RWPE1 (cell line): ENCODE results near the gene RFESD.

Experiments used
- CTCF ChIA-PET: fragments of 350-600 bp; sonication (Branson Sonifier 250); formaldehyde crosslinking; extraction: SDS; loops from one replicate; lab custom pipeline; 2021; lab: Yijun Ruan, JAX
- POLR2A ChIA-PET: fragments of 400-600 bp; formaldehyde crosslinking; extraction: SDS; loops from one replicate; lab custom pipeline; 2020; ENCODE audit warnings: antibody characterized with exemption; ENCODE audit not compliant: low non-redundant PET; lab: Yijun Ruan, JAX
- DNase-seq: peaks from one replicate; pipeline ENCODE4 v3.0.0; 2012; ENCODE audit warnings: low spot score
- H3K27ac ChIP-seq: fragments of 450-650 bp; 2 replicates; pipeline ENCODE4 v1.5.1; 2017
- CTCF ChIP-seq: fragments of 450-650 bp; conservative IDR thresholded peaks from 2 replicates; pipeline ENCODE4 v1.5.1; 2017; ENCODE audit warnings: low read depth, mild to moderate bottlenecking

RFESD gene

GRCh38 chr5:95619514-95620029 lies 27.0 kb upstream of the RFESD start:
- TF ChIP-seq CTCF: no peak
- POLR2A ChIA-PET: no interaction called here
- H3K27ac ChIP-seq: no peak overlapping the region; the same call in 1 of the 2 replicates
- DNase-seq: no peak
- CTCF ChIA-PET: interaction anchor here (0.7 kb wide), 1 partner anchor 222 kb away, joined by 3 read pairs; no protein-coding TSS in a partner anchor

GRCh38 chr5:95620030-95620869 lies 26.3 kb upstream of the RFESD start, which contains the start of gene GPR150:
TSS of gene GPR150 (plus strand) at chr5:95620087. CDS start at chr5:95620276, 189 bp downstream.
- H3K27ac ChIP-seq: peak within 1 kb of the TSS; percentile 13; the same call in 1 of the 2 replicates
- POLR2A ChIA-PET: no interaction called here
- TF ChIP-seq CTCF: peak; percentile 46
- CTCF ChIA-PET: interaction anchor here (0.5 to 1.1 kb wide), 2 partner anchors 13 to 24 kb away, joined by 3 to 4 read pairs; no protein-coding TSS in a partner anchor
- DNase-seq: peak; percentile 40

GRCh38 chr5:95620870-95621838 lies 25.4 kb upstream of the RFESD start:
- CTCF ChIA-PET: interaction anchor here (0.5 to 1.1 kb wide), 3 partner anchors 14 to 226 kb away, joined by 3 to 4 read pairs (median 3); no protein-coding TSS in a partner anchor
- POLR2A ChIA-PET: no interaction called here
- no peak for DNase-seq
- peak overlapping the region; percentile 13; the same call in 1 of the 2 replicates for H3K27ac ChIP-seq
- TF ChIP-seq CTCF: no peak

GRCh38 chr5:95621839-95622629 lies 24.5 kb upstream of the RFESD start:
- H3K27ac ChIP-seq: no peak overlapping the region
- ChIA-PET CTCF (interaction anchor here (0.6 to 1.5 kb wide), 6 partner anchors 17 to 1064 kb away, joined by 3 to 5 read pairs (median 4); partner anchors contain the start of genes ARSK and SKIC3), POLR2A (no interaction called here)
- no peak for DNase-seq
- no peak for TF ChIP-seq CTCF

- DNase-seq: no peak
- ChIA-PET POLR2A (no interaction called here), CTCF (interaction anchor here (0.6 kb wide), 1 partner anchor 189 kb away, joined by 3 read pairs; no protein-coding TSS in a partner anchor)
- TF ChIP-seq CTCF: no peak
- H3K27ac ChIP-seq: no peak overlapping the region
Measured at GRCh38 chr5:95623706-95624105, 22.9 kb upstream of the RFESD start.
